Measurements from ENCODE around the gene PBX1.

Gene PBX1

GRCh38 chr1:164564378-164564777 is 5.4 kb downstream of the PBX1 start:
- DNase-seq = no peak

GRCh38 chr1:164565357-164565756 is 6.4 kb downstream of the PBX1 start:
- DNase-seq = no peak

- no peak for DNase-seq
Measured at GRCh38 chr1:164567774-164568173, 8.8 kb downstream of the PBX1 start.

DNA sequence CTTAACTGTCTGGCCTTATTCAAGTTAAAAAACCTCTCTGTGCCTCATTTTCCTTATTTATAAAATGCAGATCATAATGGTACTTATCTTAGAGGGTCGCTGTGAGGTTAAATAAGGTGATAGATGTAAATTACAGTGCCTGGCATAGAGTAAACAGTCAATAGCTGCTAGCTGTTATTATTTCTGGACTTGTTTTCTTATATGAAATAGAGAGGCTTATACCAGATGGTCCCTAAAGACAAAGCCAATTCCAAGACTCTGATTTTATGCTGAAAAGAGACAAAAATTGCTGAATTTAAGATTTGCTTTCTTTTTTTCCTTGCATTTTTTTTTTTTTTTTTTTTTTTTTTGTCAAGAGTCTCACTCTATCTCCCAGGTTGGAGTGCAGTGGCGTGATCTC is 10.3 kb downstream of the PBX1 start:
- DNase-seq = no peak

DNA sequence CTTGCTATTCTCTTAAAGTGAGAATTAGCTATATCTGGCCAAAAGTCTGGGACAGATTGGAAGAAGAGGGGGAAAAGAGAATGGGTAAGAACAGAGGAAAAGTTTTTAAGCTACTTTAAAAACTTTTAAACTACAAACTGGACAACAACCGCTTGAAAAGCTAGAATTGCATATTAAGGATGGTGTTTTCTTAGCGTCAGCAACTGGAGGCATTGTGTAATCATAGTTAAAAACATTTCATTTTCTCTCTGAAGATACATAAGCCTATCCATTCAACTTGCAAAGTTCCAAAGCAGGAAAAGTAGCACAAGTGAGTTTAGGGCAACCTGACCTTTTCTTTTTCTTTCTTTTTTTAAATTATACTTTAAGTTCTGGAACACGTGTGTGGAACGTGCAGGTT is 10.9 kb downstream of the PBX1 start:
- DNase-seq = no peak

- no peak for DNase-seq
Measured at GRCh38 chr1:164571333-164571732, 12.3 kb downstream of the PBX1 start.

GRCh38 chr1:164575356-164575886 is 16.4 kb downstream of the PBX1 start:
- no peak for DNase-seq

DNA sequence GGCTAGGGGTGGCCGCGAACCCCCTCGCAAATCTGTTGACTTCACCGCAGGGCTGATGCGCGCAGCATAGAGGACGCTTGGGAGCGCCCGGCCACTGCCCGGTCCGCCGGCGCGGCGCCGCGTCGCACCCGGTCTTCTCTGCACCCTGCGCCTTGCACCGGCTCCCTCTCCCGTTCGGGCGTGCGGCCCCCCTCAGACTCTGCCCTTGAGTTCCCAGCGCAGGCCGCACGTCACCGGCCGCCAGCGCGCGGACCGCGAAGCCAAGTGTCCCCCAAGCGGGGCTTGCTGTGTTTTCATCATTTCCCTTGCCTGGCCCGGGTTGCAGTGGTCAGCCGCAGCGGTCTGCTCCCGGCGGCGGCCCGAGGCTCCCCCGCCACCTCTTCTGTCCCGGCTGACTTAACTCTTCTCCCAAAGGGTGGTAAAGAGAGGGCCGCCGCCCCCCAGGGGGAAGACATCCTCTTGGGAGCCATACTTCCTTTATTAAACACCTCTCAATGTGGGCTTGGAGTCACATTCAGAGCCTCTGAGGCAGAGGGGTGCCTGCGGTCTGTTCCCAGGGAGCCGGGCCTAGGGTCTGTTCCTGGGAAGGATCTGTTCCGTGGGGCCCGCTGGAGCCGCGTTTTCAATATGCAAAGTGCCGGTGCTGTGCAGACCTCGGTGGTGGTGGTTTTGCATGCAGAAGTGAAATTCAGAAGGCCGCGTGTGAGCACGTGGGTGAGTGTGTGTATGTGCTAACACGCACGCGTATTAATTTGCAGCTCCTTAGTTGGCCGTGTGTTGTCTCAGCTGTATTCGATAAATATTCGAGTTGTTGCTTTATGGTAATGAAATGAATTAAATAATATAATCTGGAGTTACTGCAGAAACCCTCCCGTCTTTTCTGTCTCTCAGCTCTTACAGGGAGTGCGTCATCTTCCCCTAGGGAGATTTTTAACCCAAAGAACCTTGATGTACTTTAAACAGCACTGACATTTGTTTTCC is 17.6 kb downstream of the PBX1 start:
- no peak for DNase-seq

- DNase-seq = no peak
Measured at GRCh38 chr1:164577291-164577690, 18.3 kb downstream of the PBX1 start.

DNA sequence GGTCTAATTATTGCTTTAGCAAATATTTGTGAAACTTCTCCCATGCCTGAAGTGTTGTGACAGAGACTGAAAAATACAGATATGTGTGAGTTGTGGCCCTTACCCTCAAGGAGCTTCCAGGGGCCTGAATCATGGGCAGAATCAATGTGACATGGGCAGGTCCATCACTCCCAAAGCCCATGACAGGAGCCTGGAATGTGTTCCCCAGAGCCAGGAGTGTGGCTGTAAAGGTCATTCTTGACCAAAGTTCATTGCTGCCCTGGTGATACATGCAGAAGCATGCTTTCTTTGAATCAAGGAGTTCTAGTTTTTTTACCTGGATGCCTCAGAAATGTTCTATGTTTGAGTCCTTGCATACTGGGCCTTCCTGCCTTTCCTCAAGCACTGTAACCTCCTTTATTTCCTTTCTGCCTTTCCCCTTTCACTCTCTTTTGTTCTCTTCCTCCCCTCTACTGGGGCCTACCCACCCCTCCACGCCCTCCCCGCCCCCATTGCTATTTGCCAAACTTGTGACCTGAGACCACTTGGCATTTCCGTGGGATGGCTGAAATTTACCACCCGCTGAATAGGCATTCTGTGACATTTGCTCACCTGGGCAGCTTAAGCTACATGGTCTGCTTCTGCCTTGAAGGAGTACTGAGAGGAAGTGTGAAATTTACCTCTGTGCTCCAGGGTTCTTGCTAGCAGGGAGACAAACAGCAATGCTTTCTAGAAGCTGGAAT is 19.7 kb downstream of the PBX1 start:
- no peak for DNase-seq

DNA sequence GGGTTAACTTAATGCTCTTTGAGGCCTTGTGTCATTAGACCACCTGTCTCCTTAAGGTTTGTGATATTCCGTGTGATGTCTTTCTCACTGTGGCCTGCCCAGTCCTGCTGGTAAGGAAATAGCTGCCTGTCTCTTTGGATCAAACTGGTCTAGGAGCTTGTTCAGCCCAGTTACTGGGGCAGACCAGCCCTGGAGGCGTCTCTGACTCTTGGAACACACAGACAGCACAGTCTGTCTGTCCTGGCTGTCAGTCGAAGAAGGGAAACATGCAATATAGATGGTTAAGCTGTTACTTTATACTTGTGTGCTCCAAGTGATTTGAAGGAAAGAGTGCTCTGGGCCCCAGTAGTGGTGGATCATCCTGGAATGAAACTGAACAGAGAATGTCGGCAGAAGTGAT is 20.4 kb downstream of the PBX1 start:
- DNase-seq = no peak

- no peak for DNase-seq
Measured at GRCh38 chr1:164581762-164582161, 22.8 kb downstream of the PBX1 start.

DNA sequence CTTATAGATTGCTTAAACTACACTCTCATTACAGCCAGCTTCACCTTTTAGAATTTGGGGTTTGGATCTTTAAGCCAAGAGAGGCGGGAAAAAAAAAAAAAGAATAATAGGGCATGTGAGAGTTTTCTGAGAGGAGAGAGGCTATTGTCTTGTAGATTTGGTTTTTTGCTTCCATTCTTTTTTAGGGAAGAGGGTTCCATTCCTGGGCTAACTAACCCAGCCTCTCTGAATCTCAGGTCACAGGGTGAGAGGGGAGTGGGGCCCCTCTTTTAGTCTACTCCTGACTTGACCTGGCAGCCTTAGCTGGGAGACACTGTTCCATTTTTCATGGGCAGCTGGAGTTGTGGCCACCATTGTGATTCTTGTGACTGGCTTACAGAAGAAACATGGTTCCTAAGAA is 24.2 kb downstream of the PBX1 start:
- DNase-seq = no peak

GRCh38 chr1:164583835-164584539 is 25.0 kb downstream of the PBX1 start:
- no peak for DNase-seq

DNA sequence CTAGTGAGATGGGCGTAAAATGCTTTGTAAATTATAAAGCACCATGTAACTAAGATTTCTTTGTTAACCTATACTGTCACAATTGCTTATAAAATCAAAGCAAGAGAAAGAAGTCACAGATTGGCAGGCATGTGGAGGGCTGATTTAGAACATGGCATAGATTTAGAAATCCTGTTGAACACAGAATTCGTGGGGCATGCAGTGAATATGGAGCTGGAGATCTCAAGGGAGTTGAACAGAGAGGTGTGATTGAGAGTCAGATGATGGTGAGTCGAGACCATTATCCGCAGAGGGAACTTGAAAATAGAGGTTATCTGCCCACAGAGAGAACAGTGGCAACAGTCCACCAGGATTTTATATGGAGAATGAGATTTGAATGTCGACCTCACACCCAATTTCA is 27.6 kb downstream of the PBX1 start:
- no peak for DNase-seq

GRCh38 chr1:164587617-164588501 is 28.9 kb downstream of the PBX1 start:
- DNase-seq = no peak

- DNase-seq = no peak
Measured at GRCh38 chr1:164588516-164589341, 29.7 kb downstream of the PBX1 start.

DNA sequence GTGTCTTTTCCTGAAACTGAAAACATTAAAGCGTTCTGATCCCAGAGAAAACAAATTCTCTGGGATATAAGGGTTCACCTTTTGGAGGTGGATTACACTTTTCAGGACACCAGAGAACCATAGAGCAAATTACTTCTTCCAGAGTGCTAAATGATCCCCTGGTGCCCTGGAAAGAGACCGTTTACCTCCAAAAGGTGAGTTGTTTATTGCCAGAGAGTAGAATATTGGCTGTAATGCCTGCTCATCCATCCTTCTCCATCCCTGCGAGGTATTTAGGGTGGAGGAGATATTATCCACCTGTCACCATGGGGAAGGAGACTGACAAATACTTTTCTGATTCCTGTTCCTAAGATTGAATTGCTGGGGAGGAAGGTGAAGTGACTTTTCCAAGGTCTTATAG is 30.4 kb downstream of the PBX1 start:
- no peak for DNase-seq

GRCh38 chr1:164589961-164590507 is 31.1 kb downstream of the PBX1 start:
- no peak for DNase-seq

DNA sequence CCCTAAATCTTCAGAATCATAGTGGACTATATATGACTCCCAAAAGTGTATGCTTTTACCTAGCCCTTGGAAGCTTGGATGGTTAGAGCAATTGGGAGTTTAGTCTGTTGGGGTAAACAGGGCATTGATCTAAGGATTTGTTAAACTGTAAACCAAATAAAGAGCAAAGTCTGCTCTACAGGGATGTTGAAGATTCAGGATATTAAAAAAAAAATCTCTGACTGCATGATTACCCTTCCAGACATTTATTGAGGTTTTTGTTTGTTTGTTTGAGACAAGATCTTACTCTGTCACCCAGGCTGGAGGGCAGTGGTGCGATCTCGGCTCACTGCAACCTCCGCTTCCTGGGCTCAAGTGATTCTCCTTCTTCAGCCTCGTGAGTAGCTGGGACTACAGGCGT is 31.6 kb downstream of the PBX1 start:
- DNase-seq = no peak

DNA sequence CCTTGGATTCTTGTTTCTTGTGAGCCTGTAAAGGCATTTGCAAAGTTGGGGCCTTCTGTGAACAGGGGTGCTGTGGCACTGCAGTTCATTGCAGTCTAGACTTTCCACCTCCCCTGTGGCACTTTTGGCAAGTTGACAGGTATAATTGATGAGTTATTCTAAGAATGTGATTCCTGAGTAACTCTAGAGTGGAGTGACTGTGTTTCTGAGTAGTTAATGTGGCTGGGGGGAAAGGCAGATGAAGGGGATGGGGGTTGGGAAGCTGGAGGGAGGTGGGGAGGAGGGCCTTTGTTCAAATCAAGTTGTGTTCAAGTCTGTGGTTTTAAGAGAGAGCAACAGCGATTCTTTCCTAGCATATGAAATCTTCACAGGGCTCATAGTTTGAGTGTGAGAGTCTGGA is 32.9 kb downstream of the PBX1 start:
- no peak for DNase-seq

All from stimulated activated CD4-positive, alpha-beta T cell treated with anti-CD3 and anti-CD28 coated beads, Interleukin-4, amount 100 ng/mL, for 1 hour (primary cell).